SK-N-SH (cell line): Measurements from ENCODE around the gene ZBTB22. TPM values are rescaled to one million over a fixed set of nuclear protein-coding genes. Genes with fewer than 3 reads are reported as not detected.

ENCODE experiments used
- CTCF ChIA-PET: fragments of 300-600, 350-600 bp; formaldehyde crosslinking; extraction: SDS; loops from one replicate; lab custom pipeline; 2021; lab: Yijun Ruan, JAX
- POLR2A ChIA-PET: fragments of 350-600 bp; sonication (Branson Sonifier 250); formaldehyde crosslinking; extraction: SDS; loops from one replicate; lab custom pipeline; 2020; ENCODE audit warnings: antibody characterized with exemption, inconsistent platforms; lab: Yijun Ruan, JAX
- DNase-seq: peaks from one replicate; pipeline ENCODE4 v3.0.0; 2012
- H2AFZ ChIP-seq: fragments of 200-600 bp; sonication (generic); 2 replicates; pipeline ENCODE4 v1.8.1; 2016; ENCODE audit warnings: antibody characterized with exemption, mild to moderate bottlenecking, low read depth
- H3F3A ChIP-seq: fragments of 200-600 bp; sonication (generic); replicated peaks from 2 replicates; pipeline ENCODE3; 2016; ENCODE audit warnings: antibody characterized with exemption, mild to moderate bottlenecking; ENCODE audit not compliant: insufficient read depth
- H3K27ac ChIP-seq, 2 experiments: fragments of 200-500 bp in 1 of 2; fragments of 200-600 bp in 1 of 2; sonication (Bioruptor generic) in 1 of 2; sonication (generic), shearing (Covaris generic) in 1 of 2; 2 replicates each; pipeline versions ENCODE4 v1.5.1 to v1.6.1; 2014 to 2016; ENCODE audit warnings: low read depth in 2 of 2, inconsistent platforms in 1 of 2, low read length in 1 of 2, mild to moderate bottlenecking in 1 of 2, mixed read lengths in 1 of 2
- H3K27me3 ChIP-seq: fragments of 200-600 bp; sonication (generic), shearing (Covaris generic); 2 replicates; pipeline ENCODE4 v1.6.1; 2016; ENCODE audit warnings: mixed run types; ENCODE audit not compliant: insufficient read depth
- H3K36me3 ChIP-seq, 2 experiments: fragments of 200-500 bp in 1 of 2; fragments of 200-600 bp in 1 of 2; sonication (Bioruptor generic) in 1 of 2; sonication (generic) in 1 of 2; replicated peaks in 1 of 2; 2 replicates each; pipeline versions ENCODE3 to v1.5.1; 2014 to 2016; ENCODE audit warnings: low read length in 1 of 2, mild to moderate bottlenecking in 1 of 2; ENCODE audit not compliant: insufficient read depth in 2 of 2, control insufficient read depth in 1 of 2
- H3K4me1 ChIP-seq, 2 experiments: fragments of 200-500 bp in 1 of 2; fragments of 200-600 bp in 1 of 2; sonication (Bioruptor generic) in 1 of 2; sonication (generic), shearing (Covaris generic) in 1 of 2; 2 replicates each; pipeline versions ENCODE4 v1.5.1 to v1.6.1; 2014 to 2016; ENCODE audit warnings: low read depth in 1 of 2, low read length in 1 of 2, mixed run types in 1 of 2; ENCODE audit not compliant: insufficient read depth in 2 of 2, control insufficient read depth in 1 of 2
- H3K4me2 ChIP-seq: fragments of 200-600 bp; sonication (generic), shearing (Covaris generic); 2 replicates; pipeline ENCODE4 v1.6.1; 2017; ENCODE audit warnings: mixed run types
- H3K4me3 ChIP-seq, 2 experiments: fragments of 200-500 bp in 1 of 2; fragments of 200-600 bp in 1 of 2; sonication (Bioruptor generic) in 1 of 2; sonication (generic), shearing (Covaris generic) in 1 of 2; 2 replicates each; pipeline versions ENCODE4 v1.5.1 to v1.8.1; 2014 to 2016; ENCODE audit warnings: low read depth in 2 of 2, inconsistent platforms in 1 of 2, low read length in 1 of 2, mild to moderate bottlenecking in 1 of 2, mixed read lengths in 1 of 2, moderate library complexity in 1 of 2
- H3K79me2 ChIP-seq: fragments of 200-600 bp; sonication (generic); 2 replicates; pipeline ENCODE4 v1.8.1; 2017; ENCODE audit warnings: mild to moderate bottlenecking; ENCODE audit not compliant: insufficient read depth
- H3K9ac ChIP-seq: fragments of 200-600 bp; sonication (generic); 2 replicates; pipeline ENCODE4 v1.6.1; 2017; ENCODE audit warnings: mixed run types
- H3K9me2 ChIP-seq: fragments of 200-600 bp; sonication (generic); 2 replicates; pipeline ENCODE4 v1.6.1; 2017; ENCODE audit warnings: mixed run types
- H3K9me3 ChIP-seq: fragments of 200-600 bp; sonication (generic); 2 replicates; pipeline ENCODE4 v1.6.1; 2017; ENCODE audit warnings: mixed run types, mild to moderate bottlenecking, moderate library complexity
- H4K20me1 ChIP-seq: fragments of 200-600 bp; sonication (generic); 2 replicates; pipeline ENCODE4 v1.6.1; 2017; ENCODE audit warnings: mild to moderate bottlenecking, mixed run types; ENCODE audit not compliant: insufficient read depth
- EP300 ChIP-seq, 2 experiments: IDR thresholded peaks; 2 replicates each; pipeline versions ENCODE4 v1.4.0 to v1.6.1; 2012; ENCODE audit warnings: borderline replicate concordance in 1 of 2, low read depth in 1 of 2, low read length in 1 of 2
- EZH2phosphoT487 ChIP-seq: fragments of 200-600 bp; sonication (generic); IDR thresholded peaks from 2 replicates; pipeline ENCODE4 v1.6.1; 2017; ENCODE audit warnings: low read depth, mixed run types, mild to moderate bottlenecking, antibody characterized with exemption, moderate library complexity, borderline replicate concordance
- GABPA ChIP-seq: IDR thresholded peaks from 2 replicates; pipeline ENCODE4 v1.4.0; 2012; ENCODE audit warnings: low read depth, mild to moderate bottlenecking
- IRF3 ChIP-seq: fragments of 150-350 bp; IDR thresholded peaks from 2 replicates; pipeline ENCODE4 v1.6.1; 2016; ENCODE audit warnings: mild to moderate bottlenecking, low read depth, low read length
- JUND ChIP-seq: IDR thresholded peaks from 2 replicates; pipeline ENCODE4 v1.4.0; 2012
- MEF2A ChIP-seq: IDR thresholded peaks from 2 replicates; pipeline ENCODE4 v1.4.0; 2012; ENCODE audit warnings: low read depth, borderline replicate concordance
- MXI1 ChIP-seq: IDR thresholded peaks from 2 replicates; pipeline ENCODE4 v1.6.1; 2012; ENCODE audit warnings: mild to moderate bottlenecking, low read depth, low read length, improper control_type of control experiment
- NFIC ChIP-seq: IDR thresholded peaks from 2 replicates; pipeline ENCODE4 v1.4.0; 2012; ENCODE audit warnings: borderline replicate concordance
- NRF1 ChIP-seq: IDR thresholded peaks from 2 replicates; pipeline ENCODE4 v1.6.1; 2012; ENCODE audit warnings: low read depth, mild to moderate bottlenecking, low read length
- RCOR1 ChIP-seq: fragments of 150-350 bp; IDR thresholded peaks from 2 replicates; pipeline ENCODE4 v1.6.1; 2017; ENCODE audit warnings: antibody characterized with exemption, low read length
- REST ChIP-seq: IDR thresholded peaks from 2 replicates; pipeline ENCODE4 v1.6.1; 2012; ENCODE audit warnings: mild to moderate bottlenecking, low read depth, low read length, moderate library complexity
- RXRA ChIP-seq: IDR thresholded peaks from 2 replicates; pipeline ENCODE4 v1.4.0; 2012; ENCODE audit warnings: low read depth, mild to moderate bottlenecking, borderline replicate concordance
- SIN3A ChIP-seq: IDR thresholded peaks from 2 replicates; pipeline ENCODE4 v1.6.1; 2012; ENCODE audit warnings: low read depth, mild to moderate bottlenecking, low read length, moderate library complexity, borderline replicate concordance
- TAF1 ChIP-seq: IDR thresholded peaks from 2 replicates; pipeline ENCODE4 v1.6.1; 2012; ENCODE audit warnings: low read depth, mild to moderate bottlenecking, low read length, moderate library complexity, borderline replicate concordance
- TCF12 ChIP-seq: IDR thresholded peaks from 2 replicates; pipeline ENCODE4 v1.4.0; 2012
- USF1 ChIP-seq: IDR thresholded peaks from 2 replicates; pipeline ENCODE4 v1.4.0; 2012; ENCODE audit warnings: low read depth, borderline replicate concordance
- ZBTB33 ChIP-seq: IDR thresholded peaks from 2 replicates; pipeline ENCODE4 v1.4.0; 2012; ENCODE audit warnings: low read depth, borderline replicate concordance
- WGBS: methylation state at CpG from one replicate; pipeline ENCODE4 v1.1.6; 2017; ENCODE audit warnings: low lambda C conversion rate; 5-methylcytosine and 5-hydroxymethylcytosine counted together
- polyA plus RNA-seq, 3 experiments: library from polyadenylated mRNA; depleted of rRNA; stranded (reverse); fragments of >200 nt; gene quantifications; 2 replicates each; pipeline ENCODE4 v1.2.3, GENCODE V29; 2012

ZBTB22 gene
- polyA plus RNA-seq, 1 of the 3 experiments (the other 2 are of a cell fraction) = 19.5 TPM

GRCh38 chr6:33317669-33318425 lies at the start of gene ZBTB22 (continued):
- TF ChIP-seq REST (no peak), RXRA (no peak), ZBTB33 (no peak), EP300 (IDR thresholded peaks at IDR 0.05; ENCODE audit: borderline replicate concordance in 1 of 2, low read depth in 1 of 2, low read length in 1 of 2) (no peak), IRF3 (peak; percentile 44; the same call in 1 of the 2 replicates), NRF1 (peak; percentile 19; the same call in 1 of the 2 replicates), NFIC (no peak), RCOR1 (no peak), SIN3A (no peak)

GRCh38 chr6:33367009-33367714 lies 49.6 kb upstream of the ZBTB22 start:
- Histone ChIP-seq H2AFZ (no peak overlapping the region), H3K9ac (no peak overlapping the region), H3K79me2 (no peaks in the 10 kb centered on the region), H4K20me1 (no peaks in the 10 kb centered on the region), H3K4me3 (no peak overlapping the region), H3K9me2 (no peaks in the 10 kb centered on the region), H3K4me1 (peaks cover 0 to under 1% of the 10 kb centered on the region in 2 experiments; a peak in 1 of 4 replicates), H3F3A (no peaks in the 10 kb centered on the region), H3K27ac (no peak overlapping the region), H3K9me3 (no peaks in the 10 kb centered on the region), H3K36me3 (no peaks in the 10 kb centered on the region), H3K4me2 (no peak overlapping the region), H3K27me3 (no peaks in the 10 kb centered on the region)
- 73% methylated on average over 8 of the region's 8 CpGs for WGBS
- ChIA-PET POLR2A (no interaction called here), CTCF (interaction anchor here (1.2 kb wide), 1 partner anchor 22 kb away, joined by 4 read pairs; no protein-coding TSS in a partner anchor)
- no peak for DNase-seq
- no peak for TF ChIP-seq GABPA
- no peak for TF ChIP-seq MXI1
- TF ChIP-seq MEF2A = no peak
- TF ChIP-seq EZH2phosphoT487 = no peak
- no peak for TF ChIP-seq NFIC
- TF ChIP-seq USF1 = no peak
- no peak for TF ChIP-seq JUND
- no peak for TF ChIP-seq ZBTB33
- TF ChIP-seq TCF12 = no peak
- no peak for TF ChIP-seq TAF1
